Activated T-cell treated with anti-CD3 and anti-CD28 coated beads, Interleukin-2, amount 50 U/mL, for 24 hours (primary cell): Measurements from ENCODE around the gene MLLT6.
A peak's percentile ranks its signal among the peaks of the same experiment; 100 is the strongest.

Experiments
- DNase-seq: peaks from one replicate; pipeline ENCODE4 v3.0.0-alpha.2; 2020
- H3K27ac Mint-ChIP-seq: 2 replicates; pipeline ENCODE4 v1.8.0; 2020; ENCODE audit warnings: mild to moderate bottlenecking, mixed read lengths
- H3K27me3 Mint-ChIP-seq: 2 replicates; pipeline ENCODE4 v1.8.0; 2020; ENCODE audit warnings: mixed read lengths
- H3K36me3 Mint-ChIP-seq: 2 replicates; pipeline ENCODE4 v1.8.0; 2020; ENCODE audit warnings: low read depth, mixed read lengths
- H3K4me1 Mint-ChIP-seq: 2 replicates; pipeline ENCODE4 v1.8.0; 2020; ENCODE audit warnings: low read depth, mixed read lengths
- H3K4me3 Mint-ChIP-seq: 2 replicates; pipeline ENCODE4 v1.8.0; 2020; ENCODE audit warnings: mild to moderate bottlenecking, moderate library complexity, mixed read lengths
- H3K9me3 Mint-ChIP-seq: 2 replicates; pipeline ENCODE4 v1.8.0; 2020; ENCODE audit warnings: mixed read lengths

The MLLT6 gene

DNA sequence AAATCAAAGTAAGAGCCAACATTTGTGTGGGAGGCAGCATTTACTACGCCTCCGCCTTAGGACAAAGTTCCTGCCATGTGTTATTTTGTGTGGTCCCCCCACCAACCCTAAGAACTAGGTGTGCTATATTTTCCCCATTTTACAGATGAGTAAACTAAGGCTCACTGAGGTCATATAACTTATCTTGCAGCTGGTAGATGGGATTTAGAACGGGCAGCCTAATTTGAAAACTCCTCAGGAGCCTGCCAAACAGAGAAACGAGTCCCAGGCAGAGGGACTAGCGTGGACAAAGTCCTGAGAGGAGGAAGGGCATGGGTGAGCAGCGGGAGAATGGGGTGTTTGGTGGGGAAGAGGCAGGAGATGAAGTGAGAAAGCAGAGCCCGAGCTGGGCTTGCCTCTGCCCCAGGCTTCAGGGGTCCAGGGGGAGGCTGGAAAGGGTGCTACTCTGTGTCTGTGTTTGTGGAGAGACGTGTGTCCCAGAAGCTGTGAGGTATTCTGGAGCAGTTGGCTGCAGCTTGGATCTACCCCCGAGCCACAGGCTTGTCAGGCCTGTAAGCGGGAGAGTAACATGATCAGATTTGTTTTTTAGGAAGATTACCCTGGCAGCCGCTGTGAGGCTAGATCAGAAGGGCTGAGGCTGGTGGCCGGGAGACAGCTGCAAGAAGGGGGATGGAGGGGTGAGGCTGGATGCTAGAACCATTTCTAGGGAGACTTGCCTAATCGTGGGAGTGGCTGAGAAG lies 5.0 kb downstream of the MLLT6 start:
- H3K9me3 Mint-ChIP-seq = no peaks in the 10 kb centered on the region
- H3K36me3 Mint-ChIP-seq = peaks cover 91% of the 10 kb centered on the region
- peaks cover 68% of the 10 kb centered on the region for H3K4me1 Mint-ChIP-seq
- no peak overlapping the region for H3K4me3 Mint-ChIP-seq
- H3K27ac Mint-ChIP-seq = peak overlapping the region; percentile 90
- H3K27me3 Mint-ChIP-seq = no peaks in the 10 kb centered on the region
- no peak for DNase-seq

- H3K27me3 Mint-ChIP-seq = no peaks in the 10 kb centered on the region
- no peaks in the 10 kb centered on the region for H3K9me3 Mint-ChIP-seq
- peaks cover 73% of the 10 kb centered on the region for H3K4me1 Mint-ChIP-seq
- H3K27ac Mint-ChIP-seq = peak overlapping the region; percentile 90
- H3K4me3 Mint-ChIP-seq = no peak overlapping the region
- DNase-seq = no peak
- peaks cover 97% of the 10 kb centered on the region for H3K36me3 Mint-ChIP-seq
Measured at GRCh38 chr17:38710604-38710962, 5.5 kb downstream of the MLLT6 start.

DNA sequence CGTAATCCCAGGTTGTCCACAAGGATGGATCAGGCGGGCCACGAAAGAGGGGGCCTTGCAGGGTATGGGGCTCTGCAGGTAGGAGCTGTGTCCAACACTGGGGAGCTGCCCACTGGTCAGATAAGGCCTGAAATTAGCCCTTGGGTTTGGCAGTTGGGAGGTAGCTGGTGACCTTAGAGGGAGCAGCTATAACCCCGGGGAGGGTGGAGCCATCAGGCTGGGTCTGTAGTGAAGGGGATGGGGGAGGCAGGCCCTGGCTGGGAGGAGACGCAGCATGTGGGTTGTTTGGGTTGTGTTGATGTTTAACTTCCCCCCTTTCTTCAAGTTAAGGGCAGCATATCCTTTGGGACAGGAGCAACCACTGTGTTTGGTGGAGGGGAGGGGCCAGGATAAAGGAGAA lies 5.9 kb downstream of the MLLT6 start:
- H3K27me3 Mint-ChIP-seq = no peaks in the 10 kb centered on the region
- no peak overlapping the region for H3K4me3 Mint-ChIP-seq
- no peaks in the 10 kb centered on the region for H3K9me3 Mint-ChIP-seq
- no peak for DNase-seq
- H3K27ac Mint-ChIP-seq = peak overlapping the region; percentile 90
- peaks cover 98% of the 10 kb centered on the region for H3K36me3 Mint-ChIP-seq
- peaks cover 77% of the 10 kb centered on the region for H3K4me1 Mint-ChIP-seq

DNA sequence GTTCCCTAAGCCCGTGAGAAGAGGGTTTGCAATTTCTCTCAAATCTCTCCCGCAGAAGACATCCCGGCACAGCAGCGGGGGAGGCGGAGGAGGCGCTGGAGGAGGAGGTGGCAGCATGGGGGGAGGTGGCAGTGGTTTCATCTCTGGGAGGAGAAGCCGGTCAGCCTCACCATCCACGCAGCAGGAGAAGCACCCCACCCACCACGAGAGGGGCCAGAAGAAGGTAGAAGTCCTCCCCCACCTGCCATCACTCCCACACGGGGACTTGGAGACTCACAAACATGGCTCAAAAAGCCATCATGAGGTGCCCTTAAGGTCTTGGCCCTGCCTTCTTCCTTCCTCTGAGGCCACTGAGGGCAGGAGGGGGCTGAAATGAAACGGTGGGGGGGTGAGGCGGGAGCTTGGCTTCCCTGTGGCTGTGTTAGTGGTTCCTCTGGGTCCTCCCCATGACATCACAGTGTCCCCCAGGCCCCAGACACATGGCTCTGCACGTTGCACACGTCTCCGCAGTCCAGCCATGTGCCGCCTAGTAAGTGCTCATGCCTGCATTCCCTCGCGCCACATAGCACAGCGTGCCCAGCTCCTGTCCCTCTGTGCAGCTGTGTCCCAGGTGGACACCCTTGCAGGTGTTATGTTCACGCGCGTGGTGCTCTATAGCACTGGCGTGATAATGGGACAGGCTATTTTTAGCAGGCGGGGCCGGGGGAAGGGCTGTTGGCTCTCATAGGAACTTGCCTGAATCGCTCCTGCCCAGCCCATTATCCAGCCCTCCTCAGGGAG lies 6.9 kb downstream of the MLLT6 start:
- peaks cover 80% of the 10 kb centered on the region for H3K4me1 Mint-ChIP-seq

DNA sequence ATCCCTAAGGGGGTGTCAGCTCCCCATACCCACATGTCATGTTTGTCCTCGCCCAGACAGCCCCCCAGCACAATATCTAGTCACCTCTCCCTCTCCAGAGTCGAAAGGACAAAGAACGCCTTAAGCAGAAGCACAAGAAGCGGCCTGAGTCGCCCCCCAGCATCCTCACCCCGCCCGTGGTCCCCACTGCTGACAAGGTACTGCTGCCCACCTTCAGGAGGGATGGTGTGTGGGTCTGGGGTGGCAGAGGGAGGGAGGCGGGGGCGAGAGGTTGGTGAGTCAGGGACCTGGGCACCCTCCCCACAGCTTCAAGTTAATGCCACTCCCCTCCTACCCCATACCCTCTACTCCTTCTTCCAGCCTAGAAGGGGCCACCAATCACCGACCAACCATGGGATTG lies 7.5 kb downstream of the MLLT6 start:
- no peak for DNase-seq
- Mint-ChIP-seq H3K27ac (peak overlapping the region; percentile 90), H3K9me3 (no peaks in the 10 kb centered on the region), H3K27me3 (no peaks in the 10 kb centered on the region), H3K4me3 (no peak overlapping the region), H3K36me3 (peaks cover 98% of the 10 kb centered on the region), H3K4me1 (peaks cover 74% of the 10 kb centered on the region)

More for the DNA sequence above, 6.9 kb downstream of the MLLT6 start:
- peak overlapping the region; percentile 90 for H3K27ac Mint-ChIP-seq
- DNase-seq = no peak
- H3K36me3 Mint-ChIP-seq = peaks cover 98% of the 10 kb centered on the region
- no peaks in the 10 kb centered on the region for H3K27me3 Mint-ChIP-seq
- H3K4me3 Mint-ChIP-seq = no peak overlapping the region
- H3K9me3 Mint-ChIP-seq = no peaks in the 10 kb centered on the region

DNA sequence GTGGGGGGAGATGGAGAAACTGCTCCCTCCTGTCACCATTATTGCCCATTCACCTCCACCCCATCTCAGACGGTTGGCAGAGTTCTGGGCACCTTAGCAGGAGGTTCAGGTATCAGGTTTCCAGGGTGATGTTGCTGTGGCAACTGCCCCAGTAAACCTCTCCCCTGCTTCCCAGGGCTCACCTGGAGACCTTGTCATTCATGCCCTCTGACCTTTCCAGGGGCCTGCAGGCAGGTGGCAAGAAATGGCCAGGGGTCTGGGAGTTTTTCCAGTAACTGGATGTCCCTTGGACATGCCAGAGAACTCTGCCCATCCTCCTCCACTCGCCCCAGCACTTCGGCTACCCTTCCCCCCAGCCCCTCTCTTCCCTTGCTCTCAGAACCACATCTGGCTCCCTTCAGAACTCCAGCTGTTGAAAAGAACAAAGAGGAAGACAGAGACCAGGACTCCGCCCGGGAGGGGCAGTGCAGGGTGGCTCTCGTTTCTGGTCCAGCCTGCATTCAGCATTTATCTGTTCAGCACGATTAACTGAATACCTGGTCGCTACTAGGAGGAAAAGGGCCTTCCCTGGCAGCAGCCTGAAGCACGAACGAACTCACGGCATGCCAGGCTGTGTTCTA lies 8.5 kb downstream of the MLLT6 start:
- Mint-ChIP-seq H3K27ac (peak overlapping the region; percentile 96), H3K4me1 (peaks cover 68% of the 10 kb centered on the region), H3K36me3 (peaks cover 98% of the 10 kb centered on the region), H3K9me3 (no peaks in the 10 kb centered on the region), H3K4me3 (no peak overlapping the region), H3K27me3 (no peaks in the 10 kb centered on the region)
- DNase-seq = no peak

DNA sequence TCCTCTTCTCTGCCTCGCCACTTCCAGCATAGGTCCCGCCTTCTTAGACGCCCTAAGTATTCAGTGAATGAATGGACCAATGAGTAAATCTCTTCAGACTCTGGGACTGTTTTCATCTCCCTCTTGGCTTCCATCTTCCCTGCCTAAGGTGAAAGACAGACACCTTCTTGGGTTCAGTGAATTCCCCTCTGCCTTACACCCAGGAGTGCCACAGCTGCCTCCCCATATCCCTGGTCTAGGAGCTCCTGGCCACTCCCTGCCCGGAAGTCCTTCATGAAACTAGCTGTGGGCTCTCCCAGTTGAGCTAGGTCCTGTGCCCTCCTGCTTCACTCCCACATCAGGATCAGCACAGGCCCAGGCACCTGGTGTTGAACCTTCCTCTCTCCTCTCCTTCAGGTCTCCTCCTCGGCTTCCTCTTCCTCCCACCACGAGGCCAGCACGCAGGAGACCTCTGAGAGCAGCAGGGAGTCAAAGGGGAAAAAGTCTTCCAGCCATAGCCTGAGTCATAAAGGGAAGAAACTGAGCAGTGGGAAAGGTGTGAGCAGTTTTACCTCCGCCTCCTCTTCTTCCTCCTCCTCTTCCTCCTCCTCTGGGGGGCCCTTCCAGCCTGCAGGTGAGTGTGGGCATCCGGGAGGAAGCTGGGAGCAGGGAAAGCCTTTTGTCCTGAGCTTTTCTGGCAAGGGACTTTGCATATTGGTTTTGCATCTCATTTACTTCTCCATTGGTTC lies 10.3 kb downstream of the MLLT6 start:
- H3K27me3 Mint-ChIP-seq = no peaks in the 10 kb centered on the region
- peak overlapping the region; percentile 43 for H3K4me3 Mint-ChIP-seq
- H3K36me3 Mint-ChIP-seq = peaks cover 95% of the 10 kb centered on the region
- H3K4me1 Mint-ChIP-seq = peaks cover 57% of the 10 kb centered on the region
- no peak for DNase-seq
- H3K27ac Mint-ChIP-seq = peak overlapping the region; percentile 96
- H3K9me3 Mint-ChIP-seq = no peaks in the 10 kb centered on the region

DNA sequence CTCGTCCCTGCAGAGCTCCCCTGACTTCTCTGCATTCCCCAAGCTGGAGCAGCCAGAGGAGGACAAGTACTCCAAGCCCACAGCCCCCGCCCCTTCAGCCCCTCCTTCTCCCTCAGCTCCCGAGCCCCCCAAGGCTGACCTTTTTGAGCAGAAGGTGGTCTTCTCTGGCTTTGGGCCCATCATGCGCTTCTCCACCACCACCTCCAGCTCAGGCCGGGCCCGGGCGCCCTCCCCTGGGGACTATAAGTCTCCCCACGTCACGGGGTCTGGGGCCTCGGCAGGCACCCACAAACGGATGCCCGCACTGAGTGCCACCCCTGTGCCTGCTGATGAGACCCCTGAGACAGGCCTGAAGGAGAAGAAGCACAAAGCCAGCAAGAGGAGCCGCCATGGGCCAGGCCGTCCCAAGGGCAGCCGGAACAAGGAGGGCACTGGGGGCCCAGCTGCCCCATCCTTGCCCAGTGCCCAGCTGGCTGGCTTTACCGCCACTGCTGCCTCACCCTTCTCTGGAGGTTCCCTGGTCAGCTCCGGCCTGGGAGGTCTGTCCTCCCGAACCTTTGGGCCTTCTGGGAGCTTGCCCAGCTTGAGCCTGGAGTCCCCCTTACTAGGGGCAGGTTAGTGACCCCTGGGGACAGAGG lies 11.4 kb downstream of the MLLT6 start:
- H3K4me3 Mint-ChIP-seq = no peak overlapping the region
- peaks cover 53% of the 10 kb centered on the region for H3K4me1 Mint-ChIP-seq
- DNase-seq = no peak
- H3K27ac Mint-ChIP-seq = peak overlapping the region; percentile 96
- H3K27me3 Mint-ChIP-seq = no peaks in the 10 kb centered on the region
- no peaks in the 10 kb centered on the region for H3K9me3 Mint-ChIP-seq
- H3K36me3 Mint-ChIP-seq = peaks cover 95% of the 10 kb centered on the region

DNA sequence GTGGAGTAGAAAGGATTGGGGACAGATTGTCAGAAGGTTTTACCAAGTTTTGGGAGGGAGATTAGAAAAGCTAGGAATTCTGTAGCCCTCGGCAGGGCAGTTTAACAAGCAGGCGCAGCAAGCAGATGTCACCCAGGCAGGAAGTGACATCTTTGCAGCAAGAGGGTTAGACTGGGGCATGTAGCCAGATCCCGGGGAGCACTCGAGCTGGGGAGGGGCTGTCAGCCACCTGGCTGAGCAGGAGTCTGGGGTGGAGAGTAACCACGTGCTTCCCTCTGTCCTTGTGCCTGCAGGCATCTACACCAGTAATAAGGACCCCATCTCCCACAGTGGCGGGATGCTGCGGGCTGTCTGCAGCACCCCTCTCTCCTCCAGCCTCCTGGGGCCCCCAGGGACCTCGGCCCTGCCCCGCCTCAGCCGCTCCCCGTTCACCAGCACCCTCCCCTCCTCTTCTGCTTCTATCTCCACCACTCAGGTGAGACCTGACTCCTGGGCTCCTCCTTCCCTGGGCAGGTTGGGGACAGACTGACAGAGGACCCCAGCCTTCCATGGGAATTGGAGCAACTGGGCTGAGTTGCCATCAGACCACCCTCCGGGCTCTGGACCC lies 12.2 kb downstream of the MLLT6 start:
- peaks cover 50% of the 10 kb centered on the region for H3K4me1 Mint-ChIP-seq
- peaks cover 91% of the 10 kb centered on the region for H3K36me3 Mint-ChIP-seq
- H3K27ac Mint-ChIP-seq = peak overlapping the region; percentile 78

DNA sequence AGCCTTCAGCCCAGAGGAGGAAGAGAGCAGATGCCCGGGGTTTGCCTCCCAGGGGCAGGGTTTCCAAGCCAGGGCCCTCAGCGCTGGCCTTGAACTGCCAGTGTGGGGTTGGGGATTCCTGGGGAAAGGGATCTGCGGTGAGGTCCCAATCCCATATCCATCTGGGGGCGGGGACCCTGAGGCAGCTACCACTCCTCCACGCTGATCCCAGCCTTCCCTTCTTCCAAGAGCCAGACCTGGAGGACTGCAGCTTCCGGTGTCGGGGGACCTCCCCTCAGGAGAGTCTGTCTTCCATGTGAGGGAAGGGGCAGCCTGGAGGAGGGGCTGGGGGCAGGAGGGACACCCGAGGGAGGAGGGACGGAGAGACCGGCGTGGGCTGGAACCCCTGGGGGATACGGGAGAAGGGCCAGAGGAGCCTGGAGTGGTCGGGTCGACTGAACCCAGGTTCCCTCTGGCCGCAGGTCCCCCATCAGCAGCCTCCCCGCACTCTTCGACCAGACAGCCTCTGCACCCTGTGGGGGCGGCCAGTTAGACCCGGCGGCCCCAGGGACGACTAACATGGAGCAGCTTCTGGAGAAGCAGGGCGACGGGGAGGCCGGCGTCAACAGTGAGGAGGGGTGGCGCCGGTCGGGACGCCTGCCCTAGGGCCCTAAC lies 14.3 kb downstream of the MLLT6 start:
- H3K27ac Mint-ChIP-seq = peak overlapping the region; percentile 78

More for the DNA sequence above, 12.2 kb downstream of the MLLT6 start:
- DNase-seq = no peak
- Mint-ChIP-seq H3K9me3 (no peaks in the 10 kb centered on the region), H3K4me3 (no peak overlapping the region), H3K27me3 (no peaks in the 10 kb centered on the region)

DNA sequence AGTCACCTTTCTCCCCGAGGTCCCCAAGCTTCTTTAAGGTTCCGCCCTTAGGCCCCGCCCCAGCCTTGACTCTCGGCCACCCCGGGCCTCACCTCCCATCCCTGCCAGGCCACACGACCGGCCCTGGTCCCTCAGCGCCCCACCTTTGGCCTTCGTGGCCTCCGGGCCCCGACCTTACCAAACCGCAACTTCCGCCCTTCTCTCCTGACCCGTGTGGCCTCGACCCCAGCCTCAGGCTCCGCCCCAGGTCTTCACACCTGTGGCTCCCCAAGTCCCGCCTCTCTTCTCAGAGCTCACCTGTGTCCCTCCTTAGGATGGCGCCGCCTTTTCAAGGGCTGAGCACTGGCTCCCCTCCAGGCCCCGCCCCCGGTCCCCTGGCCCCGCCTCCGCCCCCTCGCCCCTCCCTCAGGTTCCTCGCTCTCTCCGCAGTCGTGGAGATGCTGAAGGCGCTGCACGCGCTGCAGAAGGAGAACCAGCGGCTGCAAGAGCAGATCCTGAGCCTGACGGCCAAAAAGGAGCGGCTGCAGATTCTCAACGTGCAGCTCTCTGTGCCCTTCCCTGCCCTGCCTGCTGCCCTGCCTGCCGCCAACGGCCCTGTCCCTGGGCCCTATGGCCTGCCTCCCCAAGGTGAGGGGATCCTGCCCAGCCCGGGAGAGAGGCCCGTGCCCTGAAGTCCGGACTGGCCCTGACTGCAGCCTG lies 15.0 kb downstream of the MLLT6 start:
- H3K36me3 Mint-ChIP-seq = peaks cover 86% of the 10 kb centered on the region
- H3K27me3 Mint-ChIP-seq = no peaks in the 10 kb centered on the region
- DNase-seq = no peak
- peak overlapping the region; percentile 69 for H3K27ac Mint-ChIP-seq
- H3K9me3 Mint-ChIP-seq = no peaks in the 10 kb centered on the region
- H3K4me1 Mint-ChIP-seq = peaks cover 52% of the 10 kb centered on the region
- no peak overlapping the region for H3K4me3 Mint-ChIP-seq

More for the DNA sequence above, 14.3 kb downstream of the MLLT6 start:
- peaks cover 52% of the 10 kb centered on the region for H3K4me1 Mint-ChIP-seq
- no peaks in the 10 kb centered on the region for H3K9me3 Mint-ChIP-seq
- no peak for DNase-seq
- H3K27me3 Mint-ChIP-seq = no peaks in the 10 kb centered on the region
- peaks cover 86% of the 10 kb centered on the region for H3K36me3 Mint-ChIP-seq
- no peak overlapping the region for H3K4me3 Mint-ChIP-seq

- Mint-ChIP-seq H3K4me3 (no peak overlapping the region), H3K27me3 (no peaks in the 10 kb centered on the region)
Measured at GRCh38 chr17:38720941-38721340, 15.9 kb downstream of the MLLT6 start.

DNA sequence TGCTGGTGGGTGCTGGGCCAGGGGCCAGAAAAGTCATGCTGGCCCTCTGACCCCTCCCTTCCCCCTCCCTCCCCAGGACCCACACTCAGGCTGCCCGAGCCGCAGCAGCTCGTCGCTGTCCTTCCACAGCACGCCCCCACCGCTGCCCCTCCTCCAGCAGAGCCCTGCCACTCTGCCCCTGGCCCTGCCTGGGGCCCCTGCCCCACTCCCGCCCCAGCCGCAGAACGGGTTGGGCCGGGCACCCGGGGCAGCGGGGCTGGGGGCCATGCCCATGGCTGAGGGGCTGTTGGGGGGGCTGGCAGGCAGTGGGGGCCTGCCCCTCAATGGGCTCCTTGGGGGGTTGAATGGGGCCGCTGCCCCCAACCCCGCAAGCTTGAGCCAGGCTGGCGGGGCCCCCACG lies 16.7 kb downstream of the MLLT6 start:
- Mint-ChIP-seq H3K9me3 (no peaks in the 10 kb centered on the region), H3K27ac (peak overlapping the region; percentile 65), H3K4me3 (no peak overlapping the region), H3K36me3 (peaks cover 82% of the 10 kb centered on the region), H3K27me3 (no peaks in the 10 kb centered on the region), H3K4me1 (peaks cover 57% of the 10 kb centered on the region)
- no peak for DNase-seq

More at GRCh38 chr17:38720941-38721340, 15.9 kb downstream of the MLLT6 start:
- Mint-ChIP-seq H3K9me3 (no peaks in the 10 kb centered on the region), H3K4me1 (peaks cover 52% of the 10 kb centered on the region), H3K36me3 (peaks cover 85% of the 10 kb centered on the region), H3K27ac (peak overlapping the region; percentile 29)
- no peak for DNase-seq
